Lower leg skin (tissue), 4 donors: ENCODE measurements around the gene CRYGC. TPM values are rescaled to one million over a fixed set of nuclear protein-coding genes. Genes with fewer than 3 reads are reported as not detected.

Experiments
- DNase-seq, 2 donors: peaks; one replicate each; pipeline ENCODE4 v3.0.0-alpha.2; 2019; ENCODE audit warnings: low spot score in 2 of 2
- H3K4me3 ChIP-seq: fragments of 200-600 bp; sonication (generic); 2 replicates; pipeline ENCODE4 v1.5.1; 2017; ENCODE audit warnings: mild to moderate bottlenecking, low read depth; ENCODE audit not compliant: poor library complexity, severe bottlenecking
- POLR2A ChIP-seq, 2 donors: fragments of 450-650 bp; IDR thresholded peaks; one replicate each; pipeline ENCODE4 v1.6.1; 2016 to 2017; ENCODE audit warnings: antibody characterized with exemption in 2 of 2, mild to moderate bottlenecking in 1 of 2, moderate library complexity in 1 of 2
- WGBS, 2 donors: methylation state at CpG; one replicate each; pipeline ENCODE4 v1.1.5; 2018; 5-methylcytosine and 5-hydroxymethylcytosine counted together
- intact Hi-C: fragments of 100-400 bp; cut with DNase I; formaldehyde crosslinking; loops from one replicate; pipeline ENCODE4 v1.15.0; 2023; ENCODE audit warnings: low total_unique reads
- total RNA-seq, 4 donors: library from RNA; depleted of rRNA; stranded (reverse); fragments of >200 nt; gene quantifications; one replicate each; pipeline ENCODE4 v1.1.0, GENCODE V29; 2016
- TF ChIP-seq, protein P1 (sequence below), 3 donors: fragments of 450-650 bp; IDR thresholded peaks; one replicate each; pipeline ENCODE4 v1.5.1; 2016; ENCODE audit warnings: antibody characterized with exemption in 3 of 3, mild to moderate bottlenecking in 3 of 3, moderate library complexity in 2 of 3

CRYGC gene
- total RNA-seq, 4 donors from 2014 or later = not detected

- no peak for DNase-seq
- WGBS, 2 donors = 89 to 92% methylated on average over 3 of the region's 3 CpGs
Measured at GRCh38 chr2:208096080-208096479, 33.5 kb downstream of the CRYGC start.

DNA sequence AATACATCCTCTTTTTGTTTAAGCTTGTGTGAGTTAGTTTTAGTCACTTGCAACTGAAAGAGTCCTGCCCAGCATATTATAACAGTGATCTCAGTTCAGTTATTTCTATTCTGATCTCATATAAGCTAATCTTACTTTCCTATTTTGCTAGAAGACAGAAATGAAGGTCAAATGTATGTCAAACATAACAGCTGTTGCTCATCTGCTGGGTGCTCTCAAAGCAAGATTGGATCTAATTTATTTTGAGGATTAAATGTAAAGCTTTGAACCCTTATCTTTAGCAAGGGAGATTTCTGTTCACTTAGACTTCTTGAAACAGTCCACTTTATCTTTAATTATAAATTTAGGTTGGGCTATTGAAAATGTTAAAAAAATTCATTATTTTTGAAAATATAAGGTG is 36.5 kb downstream of the CRYGC start:
- TF ChIP-seq POLR2A (IDR thresholded peaks at IDR 0.05) = no peak
- TF ChIP-seq, protein P1, sequence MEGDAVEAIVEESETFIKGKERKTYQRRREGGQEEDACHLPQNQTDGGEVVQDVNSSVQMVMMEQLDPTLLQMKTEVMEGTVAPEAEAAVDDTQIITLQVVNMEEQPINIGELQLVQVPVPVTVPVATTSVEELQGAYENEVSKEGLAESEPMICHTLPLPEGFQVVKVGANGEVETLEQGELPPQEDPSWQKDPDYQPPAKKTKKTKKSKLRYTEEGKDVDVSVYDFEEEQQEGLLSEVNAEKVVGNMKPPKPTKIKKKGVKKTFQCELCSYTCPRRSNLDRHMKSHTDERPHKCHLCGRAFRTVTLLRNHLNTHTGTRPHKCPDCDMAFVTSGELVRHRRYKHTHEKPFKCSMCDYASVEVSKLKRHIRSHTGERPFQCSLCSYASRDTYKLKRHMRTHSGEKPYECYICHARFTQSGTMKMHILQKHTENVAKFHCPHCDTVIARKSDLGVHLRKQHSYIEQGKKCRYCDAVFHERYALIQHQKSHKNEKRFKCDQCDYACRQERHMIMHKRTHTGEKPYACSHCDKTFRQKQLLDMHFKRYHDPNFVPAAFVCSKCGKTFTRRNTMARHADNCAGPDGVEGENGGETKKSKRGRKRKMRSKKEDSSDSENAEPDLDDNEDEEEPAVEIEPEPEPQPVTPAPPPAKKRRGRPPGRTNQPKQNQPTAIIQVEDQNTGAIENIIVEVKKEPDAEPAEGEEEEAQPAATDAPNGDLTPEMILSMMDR (IDR thresholded peaks at IDR 0.05) = no peak
- H3K4me3 ChIP-seq = no peak overlapping the region
- intact Hi-C loops = no loop called here
- DNase-seq = no peak

More at GRCh38 chr2:208096080-208096479, 33.5 kb downstream of the CRYGC start:
- intact Hi-C loops = no loop called here
- TF ChIP-seq POLR2A (IDR thresholded peaks at IDR 0.05) = no peak
- TF ChIP-seq, protein P1 (IDR thresholded peaks at IDR 0.05) = no peak
- H3K4me3 ChIP-seq = no peak overlapping the region

DNA sequence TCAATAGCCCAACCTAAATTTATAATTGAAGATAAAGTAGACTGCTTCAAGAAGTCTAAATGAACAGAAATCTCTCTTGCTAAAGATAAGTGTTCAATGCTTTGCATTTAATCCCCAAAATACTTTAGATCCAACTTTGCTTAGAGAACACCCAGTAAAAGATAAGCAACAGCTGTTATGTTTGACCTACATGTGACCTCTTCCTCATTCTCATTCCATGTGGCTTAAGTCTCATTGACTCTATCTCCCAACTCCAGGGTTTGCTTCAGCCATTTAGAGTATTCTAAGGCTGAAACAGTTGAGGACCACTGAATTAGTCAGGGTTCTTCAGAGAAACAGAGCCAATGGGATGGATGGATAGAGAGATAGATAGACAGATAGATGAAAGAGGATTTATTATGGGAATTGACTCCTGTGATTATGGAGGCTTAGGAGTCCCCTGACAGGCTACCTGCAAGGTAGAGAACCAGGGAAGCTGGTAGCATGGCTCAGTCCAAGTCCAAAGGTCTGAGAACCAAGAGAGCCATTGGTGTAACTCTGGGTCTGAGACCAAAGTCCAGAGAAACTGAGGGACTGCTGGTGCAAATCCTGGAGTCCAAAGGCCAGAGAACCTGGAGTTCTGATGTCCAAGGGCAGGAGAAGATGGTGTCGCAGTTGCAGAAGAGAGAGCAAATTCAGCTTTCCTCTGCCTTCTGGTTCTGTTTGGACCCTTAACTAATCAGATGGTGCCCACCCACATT is 37.4 kb downstream of the CRYGC start:
- H3K4me3 ChIP-seq = no peak overlapping the region
- DNase-seq = no peak
- WGBS, 2 donors = 88 to 95% methylated on average over 1 of the region's 1 CpG
- TF ChIP-seq POLR2A (IDR thresholded peaks at IDR 0.05) = no peak
- TF ChIP-seq, protein P1 (IDR thresholded peaks at IDR 0.05) = no peak
- intact Hi-C loops = no loop called here

GRCh38 chr2:208090420-208090819 is 39.2 kb downstream of the CRYGC start:
- TF ChIP-seq POLR2A (IDR thresholded peaks at IDR 0.05) = no peak
- TF ChIP-seq, protein P1 (IDR thresholded peaks at IDR 0.05) = no peak
- DNase-seq = no peak
- H3K4me3 ChIP-seq = no peak overlapping the region
- intact Hi-C loops = no loop called here

DNA sequence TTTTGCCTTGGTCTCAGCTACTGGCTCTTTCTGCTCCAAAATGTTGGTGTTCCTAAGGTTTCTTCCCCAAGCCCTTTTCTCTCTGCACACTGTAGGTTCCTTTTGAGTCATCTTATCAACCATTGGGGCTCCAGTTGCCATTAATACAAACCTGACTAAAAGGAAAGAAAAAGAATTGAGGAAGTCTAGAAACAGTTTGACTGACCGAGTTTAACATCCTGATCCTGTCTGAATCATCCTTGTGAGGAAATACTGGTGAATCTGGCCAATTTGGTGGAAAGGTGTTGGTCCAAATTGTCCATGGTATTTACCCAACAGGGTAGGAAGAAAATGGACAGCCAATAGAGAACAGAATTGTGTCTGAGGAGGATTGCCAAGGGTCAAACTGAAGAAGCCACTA is 43.6 kb downstream of the CRYGC start:
- 59 to 80% methylated on average over 1 of the region's 1 CpG for WGBS, 2 donors
- TF ChIP-seq, protein P1 (IDR thresholded peaks at IDR 0.05) = no peak
- TF ChIP-seq POLR2A (IDR thresholded peaks at IDR 0.05) = no peak
- intact Hi-C loops = no loop called here
- no peak for DNase-seq
- H3K4me3 ChIP-seq = no peak overlapping the region

GRCh38 chr2:208083807-208084206 is 45.8 kb downstream of the CRYGC start:
- TF ChIP-seq, protein P1 (IDR thresholded peaks at IDR 0.05) = no peak
- no peak for TF ChIP-seq POLR2A (IDR thresholded peaks at IDR 0.05)
- intact Hi-C loops = no loop called here
- no peak for DNase-seq
- no peak overlapping the region for H3K4me3 ChIP-seq
